ENCODE data around the gene GALNT8.

Gene GALNT8

GRCh38 chr12:4816744-4817525 is 96.7 kb downstream of the GALNT8 start:
- TF ChIP-seq CTCF (IDR thresholded peaks at IDR 0.05; ENCODE audit: low read depth, low read length): no peak
- H3K4me3 ChIP-seq (ENCODE audit: low read depth, low read length): no peak overlapping the region

GRCh38 chr12:4817880-4818279 is 97.7 kb downstream of the GALNT8 start:
- H3K4me3 ChIP-seq (ENCODE audit: low read depth, low read length): no peak overlapping the region
- TF ChIP-seq CTCF (IDR thresholded peaks at IDR 0.05; ENCODE audit: low read depth, low read length): no peak

GRCh38 chr12:4819654-4820053 is 99.5 kb downstream of the GALNT8 start:
- TF ChIP-seq CTCF (IDR thresholded peaks at IDR 0.05; ENCODE audit: low read depth, low read length): no peak
- no peak overlapping the region for H3K4me3 ChIP-seq (ENCODE audit: low read depth, low read length)

GRCh38 chr12:4820971-4821370 is 100.8 kb downstream of the GALNT8 start:
- H3K4me3 ChIP-seq (ENCODE audit: low read depth, low read length): no peak overlapping the region
- no peak for TF ChIP-seq CTCF (IDR thresholded peaks at IDR 0.05; ENCODE audit: low read depth, low read length)
